OCI-LY3 (cell line): ENCODE results near the gene RPGRIP1.
A peak's percentile ranks its signal among the peaks of the same experiment; 100 is the strongest.
"Not testable (repeated sequence)": the region's sequence is repeated elsewhere in the genome, so short reads cannot be mapped to it uniquely, and the experiment has no call there.

ENCODE experiments used
- H2AFZ ChIP-seq: fragments of 200-600, 300-600 bp; shearing (Covaris generic); 2 replicates; pipeline ENCODE4 v1.6.0; 2014; ENCODE audit warnings: antibody characterized with exemption, low read depth, low read length
- H3K27ac ChIP-seq: fragments of 200-600, 300-600 bp; sonication (generic); 2 replicates; pipeline ENCODE4 v1.5.1; 2014; ENCODE audit warnings: mild to moderate bottlenecking, low read length, moderate library complexity, mixed read lengths
- H3K27me3 ChIP-seq: fragments of 200-600, 300-600 bp; sonication (generic); 2 replicates; pipeline ENCODE4 v1.6.1; 2014; ENCODE audit warnings: low read depth, low read length, mixed read lengths
- H3K36me3 ChIP-seq: fragments of 200-600, 300-600 bp; sonication (generic); replicated peaks from 2 replicates; pipeline ENCODE3; 2014; ENCODE audit warnings: low read depth, low read length, mixed read lengths
- H3K4me1 ChIP-seq: fragments of 300-600, 200-600 bp; sonication (generic); 2 replicates; pipeline ENCODE4 v1.6.1; 2014; ENCODE audit warnings: low read length, mixed read lengths
- H3K4me2 ChIP-seq: fragments of 200-600, 300-600 bp; sonication (generic); 2 replicates; pipeline ENCODE4 v1.6.1; 2014; ENCODE audit warnings: low read length, mixed read lengths
- H3K4me3 ChIP-seq: fragments of 300-600, 200-600 bp; sonication (generic); 2 replicates; pipeline ENCODE4 v1.5.1; 2014; ENCODE audit warnings: antibody characterized with exemption, mild to moderate bottlenecking, low read length, moderate library complexity
- H3K79me2 ChIP-seq: fragments of 300-600, 200-600 bp; shearing (Covaris generic); 2 replicates; pipeline ENCODE4 v1.6.1; 2014; ENCODE audit warnings: mild to moderate bottlenecking, low read length, mixed read lengths
- H3K9ac ChIP-seq: fragments of 300-600, 200-600 bp; shearing (Covaris generic); 2 replicates; pipeline ENCODE4 v1.6.0; 2014; ENCODE audit warnings: mild to moderate bottlenecking, low read length, moderate library complexity
- H3K9me3 ChIP-seq: fragments of 200-600, 300-600 bp; shearing (Covaris generic); 2 replicates; pipeline ENCODE4 v1.6.1; 2014; ENCODE audit warnings: low read length, mixed read lengths; ENCODE audit not compliant: insufficient read depth
- H4K20me1 ChIP-seq: fragments of 200-600, 300-600 bp; sonication (generic); 2 replicates; pipeline ENCODE4 v1.6.1; 2016; ENCODE audit warnings: low read length, mixed read lengths; ENCODE audit not compliant: insufficient read depth
- CTCF ChIP-seq: fragments of 200-600, 300-600 bp; sonication (generic); IDR thresholded peaks from 2 replicates; pipeline ENCODE4 v1.5.1; 2014; ENCODE audit warnings: antibody characterized with exemption, low read length, low read depth
- EZH2phosphoT487 ChIP-seq: fragments of 200-600 bp; shearing (Covaris generic); IDR thresholded peaks from 2 replicates; pipeline ENCODE4 v1.6.1; 2018; ENCODE audit warnings: antibody characterized with exemption, mixed run types, low read depth

Gene RPGRIP1

DNA sequence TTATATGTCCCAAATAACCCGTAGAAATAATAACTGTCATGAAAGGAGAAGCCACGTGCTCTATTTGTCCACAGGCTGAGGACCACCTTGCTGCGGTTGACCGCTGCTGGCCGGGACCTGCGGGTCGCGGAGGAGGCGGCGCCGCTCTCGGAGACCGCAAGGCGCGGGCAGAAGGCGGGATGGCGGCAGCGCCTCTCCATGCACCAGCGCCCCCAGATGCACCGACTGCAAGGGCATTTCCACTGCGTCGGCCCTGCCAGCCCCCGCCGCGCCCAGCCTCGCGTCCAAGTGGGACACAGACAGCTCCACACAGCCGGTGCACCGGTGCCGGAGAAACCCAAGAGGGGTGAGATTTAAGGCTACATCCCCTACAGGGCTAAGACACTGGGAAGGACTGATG is 21.0 kb downstream of the RPGRIP1 start:
- Histone ChIP-seq H3K9ac (peak overlapping the region; percentile 45), H3K4me2 (peak overlapping the region; percentile 79)

GRCh38 chr14:21302013-21302835 is 22.3 kb downstream of the RPGRIP1 start:
- no peak overlapping the region for H3K9ac ChIP-seq
- no peaks in the 10 kb centered on the region for H3K9me3 ChIP-seq
- no peak overlapping the region for H3K4me3 ChIP-seq
- peaks cover 7% of the 10 kb centered on the region; the same call in 1 of the 2 replicates for H3K27me3 ChIP-seq
- no peak overlapping the region for H3K27ac ChIP-seq
- peaks cover 16% of the 10 kb centered on the region for H3K4me1 ChIP-seq
- H2AFZ ChIP-seq, result no peak overlapping the region
- H3K36me3 ChIP-seq, result no peaks in the 10 kb centered on the region
- no peaks in the 10 kb centered on the region for H3K79me2 ChIP-seq
- TF ChIP-seq CTCF (no peak), EZH2phosphoT487 (no peak)
- H3K4me2 ChIP-seq, result peak overlapping the region; percentile 31
- no peaks in the 10 kb centered on the region for H4K20me1 ChIP-seq

More for the DNA sequence above, 21.0 kb downstream of the RPGRIP1 start:
- Histone ChIP-seq H3K27me3 (peaks cover 7% of the 10 kb centered on the region; the same call in 1 of the 2 replicates), H3K27ac (no peak overlapping the region), H3K4me3 (peak overlapping the region; percentile 83), H4K20me1 (no peaks in the 10 kb centered on the region), H3K4me1 (peaks cover 14% of the 10 kb centered on the region), H2AFZ (peak overlapping the region; percentile 76; the same call in 1 of the 2 replicates), H3K79me2 (no peaks in the 10 kb centered on the region), H3K36me3 (no peaks in the 10 kb centered on the region), H3K9me3 (no peaks in the 10 kb centered on the region)
- TF ChIP-seq CTCF (peak; percentile 15; the same call in 1 of the 2 replicates), EZH2phosphoT487 (no peak)

DNA sequence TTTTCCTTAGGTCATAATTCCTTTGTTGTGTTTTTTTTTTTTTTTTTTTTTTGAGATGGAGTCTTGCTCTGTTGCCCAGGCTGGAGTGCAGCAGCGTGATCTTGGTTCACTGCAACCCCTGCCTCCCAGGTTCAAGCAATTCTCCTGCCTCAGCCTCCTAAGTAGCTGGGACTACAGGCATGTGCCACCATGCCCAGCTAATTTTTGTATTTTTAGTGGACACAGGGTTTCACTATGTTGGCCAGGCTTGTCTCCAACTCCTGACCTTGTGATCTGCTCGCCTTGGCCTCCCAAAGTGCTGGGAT is 22.9 kb downstream of the RPGRIP1 start:
- peaks cover 21% of the 10 kb centered on the region for H3K4me1 ChIP-seq
- H3K9ac ChIP-seq, H2AFZ ChIP-seq, H3K9me3 ChIP-seq, H3K36me3 ChIP-seq, H3K4me3 ChIP-seq, H3K27ac ChIP-seq, H3K79me2 ChIP-seq, H3K4me2 ChIP-seq, H4K20me1 ChIP-seq, H3K27me3 ChIP-seq: not testable (repeated sequence)

DNA sequence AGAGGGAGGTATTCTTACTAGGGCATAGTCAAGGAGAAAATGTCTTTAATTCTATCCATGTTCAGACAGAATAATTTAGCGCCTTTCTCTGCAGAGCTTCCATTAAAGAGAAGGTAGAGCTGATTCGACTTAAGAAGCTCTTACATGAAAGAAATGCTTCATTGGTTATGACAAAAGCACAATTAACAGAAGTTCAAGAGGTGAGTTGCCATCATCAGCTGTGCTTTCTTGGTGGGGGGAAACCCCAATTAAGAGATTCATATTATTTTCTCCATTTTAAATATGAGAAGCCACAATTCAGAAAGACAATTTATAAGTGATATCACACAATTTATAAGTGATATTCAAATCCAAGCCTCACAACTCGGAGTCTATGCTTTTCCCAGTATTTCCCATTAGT is 27.8 kb downstream of the RPGRIP1 start:
- Histone ChIP-seq H3K4me3 (peak overlapping the region; percentile 78), H3K27me3 (peaks cover 4% of the 10 kb centered on the region; the same call in 1 of the 2 replicates), H2AFZ (no peak overlapping the region), H3K9ac (peak overlapping the region; percentile 71; the same call in 1 of the 2 replicates), H4K20me1 (no peaks in the 10 kb centered on the region), H3K4me1 (peaks cover 30% of the 10 kb centered on the region), H3K27ac (0 out of 2 replicates have a peak overlapping the region, but pooled peaks have one; percentile 62), H3K79me2 (no peaks in the 10 kb centered on the region), H3K4me2 (peak overlapping the region; percentile 79), H3K9me3 (no peaks in the 10 kb centered on the region), H3K36me3 (no peaks in the 10 kb centered on the region)
- TF ChIP-seq CTCF (no peak), EZH2phosphoT487 (no peak)
